GM11168 (cell line): ENCODE measurements around the gene STEAP1.
"Not testable (repeated sequence)": the region's sequence is repeated elsewhere in the genome, so short reads cannot be mapped to it uniquely, and the experiment has no call there.

Source experiments
- in situ Hi-C: fragments of 300-500 bp; cut with MboI; formaldehyde crosslinking; loops from one replicate; pipeline ENCODE4 v1.12.0; 2022; ENCODE audit warnings: low sequenced_read_pairs; ENCODE audit not compliant: unreplicated experiment

STEAP1 gene

DNA sequence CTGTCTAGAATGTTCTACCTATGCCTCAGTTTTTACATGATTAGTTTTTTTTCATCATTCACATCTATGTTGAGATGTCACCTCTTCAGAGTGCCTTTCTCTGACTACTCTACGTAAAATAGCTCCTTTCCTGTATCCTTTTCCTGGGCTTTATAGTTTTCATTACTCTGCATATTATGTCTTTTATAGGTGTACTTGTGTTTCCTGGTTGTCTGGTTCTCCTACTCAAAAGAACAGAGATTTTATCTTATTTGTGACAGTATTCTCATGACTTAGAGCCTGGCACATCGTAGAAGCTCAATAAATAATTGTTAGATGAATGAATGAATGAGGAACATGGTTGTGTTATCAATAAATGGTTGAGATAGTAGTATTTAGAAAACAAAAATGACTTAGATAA, 17.9 kb downstream of the STEAP1 start:
- in situ Hi-C loops = loop anchor here (25.0 kb wide), 1 partner anchor 90 kb away; no protein-coding TSS in a partner anchor

- in situ Hi-C loops = loop anchor here (25.0 kb wide), 1 partner anchor 90 kb away; no protein-coding TSS in a partner anchor
Observed at GRCh38 chr7:90172624-90173023, 18.4 kb downstream of the STEAP1 start.

DNA sequence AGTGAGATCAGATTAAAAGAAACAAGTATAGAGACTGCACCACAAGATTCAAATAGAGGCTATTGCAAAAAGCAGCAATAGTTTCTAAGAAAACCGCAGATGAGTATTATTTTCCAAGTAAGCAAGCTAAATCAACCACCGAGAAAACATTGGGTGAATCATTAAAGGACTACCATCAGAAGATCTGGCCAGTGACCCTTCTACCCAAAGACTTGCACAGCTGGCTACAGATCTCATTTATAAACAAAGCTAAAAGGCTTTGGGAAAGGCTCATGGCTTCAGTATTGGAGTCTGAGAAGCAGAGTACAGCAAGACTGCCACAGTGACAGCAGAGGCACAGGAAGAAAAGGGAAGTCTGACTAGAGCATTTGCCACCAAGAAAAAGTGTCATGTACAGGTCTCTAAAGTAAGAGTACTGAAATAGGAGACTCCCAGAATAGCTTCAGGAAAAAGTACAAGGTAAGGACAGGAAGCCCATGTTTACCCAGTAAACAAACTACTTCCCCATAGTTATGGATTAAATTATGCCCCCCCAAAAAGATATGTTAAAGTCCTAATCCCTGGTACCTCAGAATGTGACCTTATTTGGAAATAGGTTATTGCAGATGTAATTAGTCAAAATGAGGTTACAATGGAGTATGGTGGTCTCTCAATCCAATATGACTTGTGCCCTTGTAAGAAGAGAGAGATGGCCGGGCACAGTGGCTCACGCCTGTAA, 19.0 kb downstream of the STEAP1 start:
- in situ Hi-C loops = loop anchor here (25.0 kb wide), 1 partner anchor 89 kb away; no protein-coding TSS in a partner anchor

GRCh38 chr7:90175667-90176066, 21.4 kb downstream of the STEAP1 start:
- in situ Hi-C loops = no loop called here

GRCh38 chr7:90176195-90176594, 21.9 kb downstream of the STEAP1 start:
- in situ Hi-C loops = no loop called here

DNA sequence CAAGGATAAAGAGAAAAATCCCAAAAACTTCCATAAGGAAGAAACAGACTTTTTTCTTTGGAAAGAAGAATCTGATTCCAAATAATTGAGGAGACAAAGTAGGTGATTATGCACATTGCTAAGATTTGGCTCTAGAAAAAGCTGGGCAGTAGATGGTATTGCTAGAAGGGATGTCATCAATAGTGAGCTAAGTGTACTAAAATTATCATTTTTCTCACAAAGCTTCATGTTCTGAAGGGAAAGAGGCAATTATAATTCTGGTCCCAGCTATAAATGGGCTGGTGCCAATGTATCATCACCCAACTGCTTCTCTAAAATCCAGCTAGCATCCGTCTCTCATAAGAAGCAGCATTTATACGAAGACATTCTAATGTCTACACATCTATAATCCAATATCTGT, 23.9 kb downstream of the STEAP1 start:
- in situ Hi-C loops = no loop called here

- in situ Hi-C loops = no loop called here
Observed at GRCh38 chr7:90178679-90179278, 24.5 kb downstream of the STEAP1 start.

GRCh38 chr7:90180011-90180585, 25.8 kb downstream of the STEAP1 start:
- in situ Hi-C loops = no loop called here

DNA sequence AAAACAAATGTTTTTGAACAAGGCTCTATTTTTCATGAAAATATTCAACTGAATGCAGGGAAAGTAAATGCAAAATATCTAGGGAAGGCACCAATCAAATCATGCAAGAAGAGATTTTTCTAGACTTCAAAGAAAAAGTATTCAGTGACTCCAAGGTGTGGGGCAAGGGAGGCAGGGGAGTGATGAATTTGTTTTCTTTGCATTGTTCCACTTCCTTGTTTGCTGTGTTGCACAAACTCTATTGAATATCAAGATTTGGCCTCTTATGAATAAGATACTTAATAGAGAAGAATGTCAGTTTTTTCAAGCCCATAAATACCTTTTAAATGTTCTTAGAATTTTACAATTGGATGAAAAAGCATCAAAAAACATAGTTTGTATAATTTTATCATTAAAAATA, 26.4 kb downstream of the STEAP1 start:
- in situ Hi-C loops = no loop called here

- in situ Hi-C loops = no loop called here
Observed at GRCh38 chr7:90181485-90181884, 27.2 kb downstream of the STEAP1 start.

DNA sequence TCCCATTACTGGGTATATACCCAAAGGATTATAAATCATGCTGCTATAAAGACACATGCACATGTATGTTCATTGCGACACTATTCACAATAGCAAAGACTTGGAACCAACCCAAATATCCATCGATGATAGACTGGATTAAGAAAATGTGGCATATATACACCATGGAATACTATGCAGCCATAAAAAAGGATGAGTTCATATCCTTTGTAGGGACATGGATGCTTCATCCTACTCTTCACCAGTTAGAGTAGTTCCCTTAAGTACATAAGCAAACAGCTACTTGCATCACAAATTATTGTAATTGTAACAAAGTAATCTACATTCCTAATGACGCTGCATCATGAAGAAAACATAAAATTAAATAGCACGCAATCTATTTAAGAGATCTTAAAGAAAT, 32.0 kb downstream of the STEAP1 start:
- in situ Hi-C loops = not testable (repeated sequence)

- in situ Hi-C loops = no loop called here
Observed at GRCh38 chr7:90187507-90188050, 33.3 kb downstream of the STEAP1 start.

DNA sequence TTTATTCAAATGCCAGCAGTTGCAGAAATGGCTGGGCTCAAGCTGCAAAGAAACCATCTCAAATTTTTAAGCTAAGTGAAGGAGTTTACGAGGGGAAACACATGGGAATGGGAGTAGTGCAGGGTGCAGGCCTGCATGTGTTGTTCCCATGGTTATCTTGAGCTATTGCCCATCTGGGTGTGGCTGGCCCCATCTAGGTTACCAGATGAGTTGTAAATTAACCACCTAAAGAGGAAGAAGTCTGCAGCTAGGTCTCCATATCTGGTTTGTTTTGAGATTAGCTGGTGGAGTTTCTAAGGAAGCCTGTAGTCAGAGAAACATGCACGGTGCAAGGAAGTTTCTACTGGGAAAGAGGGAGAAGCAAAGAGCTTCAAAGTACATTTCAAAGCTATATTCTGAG, 34.0 kb downstream of the STEAP1 start:
- in situ Hi-C loops = no loop called here

- in situ Hi-C loops = no loop called here
Observed at GRCh38 chr7:90190995-90191394, 36.7 kb downstream of the STEAP1 start.

DNA sequence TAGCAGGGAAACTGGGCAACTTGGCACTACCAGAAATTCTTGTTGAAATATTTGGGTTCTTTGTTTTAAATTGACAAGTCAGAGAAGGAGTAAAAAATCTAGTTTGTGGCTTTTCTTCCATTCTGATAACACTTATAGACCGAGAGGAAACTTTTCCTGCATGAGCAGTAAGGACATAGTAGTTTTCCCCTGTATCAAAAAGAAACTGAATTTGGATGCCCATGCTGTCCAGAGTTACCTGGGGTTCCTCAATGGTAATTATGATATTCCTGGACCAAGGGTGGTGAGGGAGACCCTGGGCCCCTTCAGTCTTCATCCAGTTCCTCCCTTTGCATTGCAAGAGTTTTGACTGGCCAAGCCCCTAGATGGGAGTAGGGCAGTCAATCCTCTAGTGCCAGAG, 37.4 kb downstream of the STEAP1 start:
- in situ Hi-C loops = no loop called here

GRCh38 chr7:90192876-90193750, 38.8 kb downstream of the STEAP1 start:
- in situ Hi-C loops = no loop called here

- in situ Hi-C loops = no loop called here
Observed at GRCh38 chr7:90194911-90195809, 40.9 kb downstream of the STEAP1 start.

DNA sequence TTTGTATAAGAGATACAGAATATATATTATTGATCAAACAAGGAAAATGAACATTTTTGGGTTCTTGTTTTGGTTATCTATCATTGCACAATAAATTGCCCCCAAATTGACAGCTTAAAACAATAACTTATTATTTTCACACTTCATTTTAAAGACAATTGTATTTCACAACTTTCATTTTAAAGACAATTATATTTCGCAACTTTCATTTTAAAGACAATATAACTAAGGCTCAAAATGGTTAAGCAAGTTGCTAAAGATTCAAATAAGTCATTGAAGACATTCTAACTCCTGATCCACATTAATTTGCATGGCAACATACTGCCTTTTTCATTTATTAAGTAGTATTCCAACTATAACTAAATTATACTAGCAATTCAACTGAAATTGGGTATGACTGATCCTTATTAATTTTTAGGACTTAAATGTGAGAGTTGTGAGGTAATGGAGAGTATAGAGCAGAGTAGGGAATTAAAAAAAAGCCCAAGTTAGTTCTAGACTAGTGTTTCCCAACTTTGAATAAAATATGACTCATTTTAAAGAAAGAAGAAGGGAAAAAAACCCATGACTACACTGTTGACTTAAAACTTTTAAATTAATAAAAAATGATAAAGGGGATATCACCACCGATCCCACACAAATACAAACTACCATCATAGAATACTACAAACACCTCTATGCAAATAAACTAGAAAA, 47.4 kb downstream of the STEAP1 start:
- in situ Hi-C loops = no loop called here

- in situ Hi-C loops = no loop called here
Observed at GRCh38 chr7:90207956-90208355, 53.7 kb downstream of the STEAP1 start.
